ENCODE data around the gene LENG9.

LENG9 gene

GRCh38 chr19:54461210-54461609 is 2.4 kb downstream of the LENG9 start:
- TF ChIP-seq EGR1 (IDR thresholded peaks at IDR 0.05) (no peak), TAF1 (IDR thresholded peaks at IDR 0.05; ENCODE audit: low read depth) (no peak)

- no peak for TF ChIP-seq MAX (IDR thresholded peaks at IDR 0.05)
- no peak for TF ChIP-seq REST (IDR thresholded peaks at IDR 0.05; ENCODE audit: low read depth)
- no peak for TF ChIP-seq FOXM1 (IDR thresholded peaks at IDR 0.05; ENCODE audit: borderline replicate concordance, low read depth)
- TF ChIP-seq TCF12 (IDR thresholded peaks at IDR 0.05; ENCODE audit: low read depth), result no peak
- no peak for TF ChIP-seq USF1 (IDR thresholded peaks at IDR 0.05)
- TF ChIP-seq YY1 (IDR thresholded peaks at IDR 0.05; ENCODE audit: low read depth), result no peak
- TF ChIP-seq TEAD4 (IDR thresholded peaks at IDR 0.05), result no peak
- no peak for TF ChIP-seq TAF1 (IDR thresholded peaks at IDR 0.05; ENCODE audit: low read depth)
- TF ChIP-seq ZBTB7A (IDR thresholded peaks at IDR 0.05; ENCODE audit: low read depth), result no peak; the same call in 1 of the 2 replicates
- TF ChIP-seq CREB1 (IDR thresholded peaks at IDR 0.05; ENCODE audit: low read depth), result no peak
- TF ChIP-seq EGR1 (IDR thresholded peaks at IDR 0.05), result no peak
- no peak for TF ChIP-seq EP300 (IDR thresholded peaks at IDR 0.05; ENCODE audit: borderline replicate concordance)
- no peak for TF ChIP-seq RAD21 (IDR thresholded peaks at IDR 0.05; ENCODE audit: low read depth)
- no peak for TF ChIP-seq NFIC (IDR thresholded peaks at IDR 0.05)
Observed at GRCh38 chr19:54460230-54461005, 3.2 kb downstream of the LENG9 start.

GRCh38 chr19:54459282-54460229 is 4.0 kb downstream of the LENG9 start:
- TF ChIP-seq RAD21 (IDR thresholded peaks at IDR 0.05; ENCODE audit: low read depth) (no peak), TCF12 (IDR thresholded peaks at IDR 0.05; ENCODE audit: low read depth) (peak; percentile 100), ZBTB7A (IDR thresholded peaks at IDR 0.05; ENCODE audit: low read depth) (no peak), FOXM1 (IDR thresholded peaks at IDR 0.05; ENCODE audit: borderline replicate concordance, low read depth) (peak; percentile 41; the same call in 1 of the 2 replicates), TEAD4 (IDR thresholded peaks at IDR 0.05) (peak; percentile 55), USF1 (IDR thresholded peaks at IDR 0.05) (peak; percentile 56), TAF1 (IDR thresholded peaks at IDR 0.05; ENCODE audit: low read depth) (no peak), NFIC (IDR thresholded peaks at IDR 0.05) (peak; percentile 73), EGR1 (IDR thresholded peaks at IDR 0.05) (no peak), MAX (IDR thresholded peaks at IDR 0.05) (peak; percentile 72), REST (IDR thresholded peaks at IDR 0.05; ENCODE audit: low read depth) (no peak), CREB1 (IDR thresholded peaks at IDR 0.05; ENCODE audit: low read depth) (no peak), CEBPB (IDR thresholded peaks at IDR 0.05) (no peak), YY1 (IDR thresholded peaks at IDR 0.05; ENCODE audit: low read depth) (no peak), EP300 (IDR thresholded peaks at IDR 0.05; ENCODE audit: borderline replicate concordance) (peak; percentile 89)

- TF ChIP-seq TEAD4 (IDR thresholded peaks at IDR 0.05) (no peak), USF1 (IDR thresholded peaks at IDR 0.05) (no peak), EGR1 (IDR thresholded peaks at IDR 0.05) (no peak), RAD21 (IDR thresholded peaks at IDR 0.05; ENCODE audit: low read depth) (no peak), NFIC (IDR thresholded peaks at IDR 0.05) (no peak), MAX (IDR thresholded peaks at IDR 0.05) (no peak)
Observed at GRCh38 chr19:54458648-54459281, 4.8 kb downstream of the LENG9 start.

Data from Ishikawa (cell line).